ENCODE data around the gene TEX54.

Gene TEX54

DNA sequence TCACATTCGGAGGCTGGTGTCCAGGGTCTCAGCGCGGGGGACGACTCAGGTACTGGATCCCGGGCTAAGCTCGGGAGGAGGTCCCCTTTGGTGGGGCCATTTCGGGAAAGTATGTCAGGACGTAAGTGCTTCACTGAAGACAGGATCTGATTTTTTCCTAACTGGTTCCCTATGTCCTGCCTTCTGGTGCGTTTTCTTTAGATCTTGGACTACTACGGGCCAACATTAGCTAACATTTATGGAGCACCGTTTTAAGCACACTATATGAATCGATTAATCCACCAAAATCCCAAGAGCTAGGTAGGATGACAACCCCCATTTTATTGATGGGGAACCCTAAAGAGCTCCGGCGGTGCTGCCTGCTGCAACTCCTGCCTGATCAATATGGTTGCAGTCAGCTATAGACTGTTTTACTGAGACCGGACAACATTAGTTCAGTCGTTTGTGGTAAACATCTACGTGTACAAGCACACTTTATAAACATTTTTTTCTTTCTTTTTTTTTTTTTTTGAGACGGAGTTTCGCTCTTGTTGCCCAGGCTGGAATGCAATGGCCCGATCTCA is 23.8 kb upstream of the TEX54 start:
- Histone ChIP-seq H2AFZ (ENCODE audit: low read depth, low read length) (no peak overlapping the region; the same call in 1 of the 2 replicates), H3K9ac (ENCODE audit: low read length) (peak overlapping the region; percentile 98), H4K20me1 (ENCODE audit: insufficient read depth, low read length) (peaks cover 39% of the 10 kb centered on the region), H3K27me3 (ENCODE audit: low read depth, low read length) (no peaks in the 10 kb centered on the region), H3K4me3 (ENCODE audit: low read length) (peak overlapping the region; percentile 93), H3K4me1 (ENCODE audit: low read length) (peaks cover 52% of the 10 kb centered on the region), H3K4me2 (ENCODE audit: low read length) (peak overlapping the region; percentile 91), H3K79me2 (ENCODE audit: low read length) (peaks cover 85% of the 10 kb centered on the region), H3K9me3 (ENCODE audit: insufficient read depth, low read length) (no peaks in the 10 kb centered on the region), H3K36me3 (replicated peaks; ENCODE audit: low read depth, low read length) (peaks cover 55% of the 10 kb centered on the region), H3K27ac (ENCODE audit: low read length) (peak overlapping the region; percentile 82)
- TF ChIP-seq CTCF (IDR thresholded peaks at IDR 0.05; ENCODE audit: low read depth, low read length) (no peak), EZH2phosphoT487 (IDR thresholded peaks at IDR 0.05; ENCODE audit: low read depth) (no peak)

GRCh38 chr11:62855571-62856332 is 23.1 kb upstream of the TEX54 start:
- H3K9ac ChIP-seq (ENCODE audit: low read length), result peak overlapping the region; percentile 100
- H3K9me3 ChIP-seq (ENCODE audit: insufficient read depth, low read length), result no peaks in the 10 kb centered on the region
- H4K20me1 ChIP-seq (ENCODE audit: insufficient read depth, low read length), result peaks cover 43% of the 10 kb centered on the region
- H3K27me3 ChIP-seq (ENCODE audit: low read depth, low read length), result no peaks in the 10 kb centered on the region
- H3K4me2 ChIP-seq (ENCODE audit: low read length), result peak overlapping the region; percentile 95
- H3K36me3 ChIP-seq (replicated peaks; ENCODE audit: low read depth, low read length), result peaks cover 52% of the 10 kb centered on the region
- H2AFZ ChIP-seq (ENCODE audit: low read depth, low read length), result no peak overlapping the region; the same call in 1 of the 2 replicates
- no peak for TF ChIP-seq EZH2phosphoT487 (IDR thresholded peaks at IDR 0.05; ENCODE audit: low read depth)
- no peak for TF ChIP-seq CTCF (IDR thresholded peaks at IDR 0.05; ENCODE audit: low read depth, low read length)
- H3K4me1 ChIP-seq (ENCODE audit: low read length), result peaks cover 45% of the 10 kb centered on the region
- H3K4me3 ChIP-seq (ENCODE audit: low read length), result peak overlapping the region; percentile 93
- H3K79me2 ChIP-seq (ENCODE audit: low read length), result peaks cover 79% of the 10 kb centered on the region
- peak overlapping the region; percentile 85 for H3K27ac ChIP-seq (ENCODE audit: low read length)

DNA sequence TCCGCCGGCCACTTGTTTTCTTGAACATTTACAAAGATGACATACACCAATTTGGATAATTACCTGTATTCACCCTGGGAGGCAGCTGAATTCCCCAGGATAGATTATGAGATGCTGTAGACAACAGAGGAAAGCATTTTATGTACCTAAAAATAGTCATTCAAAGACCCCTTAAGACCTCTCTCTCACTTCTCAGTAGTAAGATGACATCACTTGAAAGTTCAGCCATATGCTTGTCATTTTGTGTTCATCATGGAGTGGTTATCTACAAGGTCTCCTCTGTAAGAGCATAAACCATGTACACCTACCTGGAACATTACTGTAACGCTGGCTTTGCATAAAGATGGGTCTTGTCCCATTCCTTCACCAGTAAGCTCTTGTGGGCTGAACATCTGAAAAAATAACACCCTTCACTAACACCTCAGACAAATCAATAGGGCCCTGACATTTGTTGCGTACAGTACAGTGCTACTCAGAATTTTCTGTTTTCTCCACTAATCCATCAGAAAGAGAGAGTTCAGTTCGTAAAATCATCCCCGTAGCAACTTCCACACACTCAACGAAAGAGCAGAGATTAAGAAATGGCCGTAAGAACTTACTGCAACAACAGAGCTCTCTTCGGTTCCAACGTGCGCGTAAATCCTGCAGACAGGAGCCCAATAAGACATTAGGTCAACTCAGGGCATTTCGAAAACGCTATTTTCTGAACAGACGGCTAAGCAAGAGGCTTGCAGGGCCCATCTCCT is 22.4 kb upstream of the TEX54 start:
- TF ChIP-seq EZH2phosphoT487 (IDR thresholded peaks at IDR 0.05; ENCODE audit: low read depth) (no peak), CTCF (IDR thresholded peaks at IDR 0.05; ENCODE audit: low read depth, low read length) (no peak)
- peak overlapping the region; percentile 100 for H3K9ac ChIP-seq (ENCODE audit: low read length)
- peaks cover 39% of the 10 kb centered on the region for H3K4me1 ChIP-seq (ENCODE audit: low read length)
- H3K36me3 ChIP-seq (replicated peaks; ENCODE audit: low read depth, low read length), result peaks cover 52% of the 10 kb centered on the region
- peak overlapping the region; percentile 93 for H3K4me3 ChIP-seq (ENCODE audit: low read length)
- no peak overlapping the region for H2AFZ ChIP-seq (ENCODE audit: low read depth, low read length)
- H3K27ac ChIP-seq (ENCODE audit: low read length), result peak overlapping the region; percentile 85
- no peaks in the 10 kb centered on the region for H3K9me3 ChIP-seq (ENCODE audit: insufficient read depth, low read length)
- H4K20me1 ChIP-seq (ENCODE audit: insufficient read depth, low read length), result peaks cover 43% of the 10 kb centered on the region
- H3K4me2 ChIP-seq (ENCODE audit: low read length), result peak overlapping the region; percentile 95
- H3K79me2 ChIP-seq (ENCODE audit: low read length), result peaks cover 71% of the 10 kb centered on the region
- H3K27me3 ChIP-seq (ENCODE audit: low read depth, low read length), result no peaks in the 10 kb centered on the region
